ENCODE measurements around the gene FASTKD1.
A peak's percentile ranks its signal among the peaks of the same experiment; 100 is the strongest.
"Not testable (repeated sequence)": the region's sequence is repeated elsewhere in the genome, so short reads cannot be mapped to it uniquely, and the experiment has no call there.

FASTKD1 gene

GRCh38 chr2:169585673-169586072 lies 12.0 kb upstream of the FASTKD1 start:
- H3K9me3 ChIP-seq (ENCODE audit: low read length): no peaks in the 10 kb centered on the region
- peak overlapping the region; percentile 0 to 99 for H3K4me3 ChIP-seq (ENCODE audit: low read depth in 1 of 2, low read length in 2 of 2)
- peak overlapping the region; percentile 100 for H3K9ac ChIP-seq (ENCODE audit: low read length)
- H3K4me1 ChIP-seq (ENCODE audit: insufficient read depth, low read length): peaks cover 11% of the 10 kb centered on the region
- H3K27ac ChIP-seq (ENCODE audit: low read depth, low read length): no peak overlapping the region
- H3K36me3 ChIP-seq (ENCODE audit: insufficient read depth, low read length): no peaks in the 10 kb centered on the region
- no peaks in the 10 kb centered on the region for H3K27me3 ChIP-seq (ENCODE audit: control insufficient read depth in 1 of 2, insufficient read depth in 2 of 2, low read length in 2 of 2)

GRCh38 chr2:169584005-169584877 lies 10.6 kb upstream of the FASTKD1 start, which contains the start of gene PPIG:
Gene PPIG, plus strand, starts transcription at chr2:169584351. Its CDS starts 19,691 bp downstream, at chr2:169604042.
- peaks cover 11% of the 10 kb centered on the region for H3K4me1 ChIP-seq (ENCODE audit: insufficient read depth, low read length)
- H3K27me3 ChIP-seq (ENCODE audit: control insufficient read depth in 1 of 2, insufficient read depth in 2 of 2, low read length in 2 of 2): no peaks in the 10 kb centered on the region
- no peaks in the 10 kb centered on the region for H3K9me3 ChIP-seq (ENCODE audit: low read length)
- H3K36me3 ChIP-seq (ENCODE audit: insufficient read depth, low read length): no peaks in the 10 kb centered on the region
- H3K27ac ChIP-seq (ENCODE audit: low read depth, low read length): peak within 1 kb of the TSS; percentile 94
- H3K9ac ChIP-seq (ENCODE audit: low read length): peak within 1 kb of the TSS; percentile 100
- H3K4me3 ChIP-seq (ENCODE audit: low read depth in 1 of 2, low read length in 2 of 2): peak within 1 kb of the TSS; percentile 87 to 99

GRCh38 chr2:169583518-169583917 lies 9.9 kb upstream of the FASTKD1 start:
- no peak overlapping the region for H3K27ac ChIP-seq (ENCODE audit: low read depth, low read length)
- H3K4me3 ChIP-seq (ENCODE audit: low read depth in 1 of 2, low read length in 2 of 2): peak overlapping the region in 1 of 2 donors; percentile 99
- H3K36me3 ChIP-seq (ENCODE audit: insufficient read depth, low read length): no peaks in the 10 kb centered on the region
- no peaks in the 10 kb centered on the region for H3K27me3 ChIP-seq (ENCODE audit: control insufficient read depth in 1 of 2, insufficient read depth in 2 of 2, low read length in 2 of 2)
- H3K9me3 ChIP-seq (ENCODE audit: low read length): no peaks in the 10 kb centered on the region
- peaks cover 11% of the 10 kb centered on the region for H3K4me1 ChIP-seq (ENCODE audit: insufficient read depth, low read length)
- H3K9ac ChIP-seq (ENCODE audit: low read length): no peak overlapping the region

GRCh38 chr2:169582552-169583266 lies 9.0 kb upstream of the FASTKD1 start:
- H3K27ac ChIP-seq (ENCODE audit: low read depth, low read length); H3K9me3 ChIP-seq (ENCODE audit: low read length); H3K4me3 ChIP-seq (ENCODE audit: low read depth in 1 of 2, low read length in 2 of 2); H3K36me3 ChIP-seq (ENCODE audit: insufficient read depth, low read length); H3K27me3 ChIP-seq (ENCODE audit: control insufficient read depth in 1 of 2, insufficient read depth in 2 of 2, low read length in 2 of 2); H3K9ac ChIP-seq (ENCODE audit: low read length): not testable (repeated sequence)
- peaks cover 11% of the 10 kb centered on the region for H3K4me1 ChIP-seq (ENCODE audit: insufficient read depth, low read length)

- Histone ChIP-seq H3K4me3 (ENCODE audit: low read depth in 1 of 2, low read length in 2 of 2) (no peak overlapping the region), H3K36me3 (ENCODE audit: insufficient read depth, low read length) (no peaks in the 10 kb centered on the region), H3K9ac (ENCODE audit: low read length) (no peak overlapping the region), H3K4me1 (ENCODE audit: insufficient read depth, low read length) (no peaks in the 10 kb centered on the region), H3K9me3 (ENCODE audit: low read length) (no peaks in the 10 kb centered on the region), H3K27ac (ENCODE audit: low read depth, low read length) (no peak overlapping the region), H3K27me3 (ENCODE audit: control insufficient read depth in 1 of 2, insufficient read depth in 2 of 2, low read length in 2 of 2) (no peaks in the 10 kb centered on the region)
These were observed 5.4 kb upstream of the FASTKD1 start for GRCh38 chr2:169579044-169579443.

GRCh38 chr2:169575264-169575663 lies 1.6 kb upstream of the FASTKD1 start:
- H3K4me1 ChIP-seq (ENCODE audit: insufficient read depth, low read length); H3K27me3 ChIP-seq (ENCODE audit: control insufficient read depth in 1 of 2, insufficient read depth in 2 of 2, low read length in 2 of 2); H3K4me3 ChIP-seq (ENCODE audit: low read depth in 1 of 2, low read length in 2 of 2); H3K9ac ChIP-seq (ENCODE audit: low read length); H3K36me3 ChIP-seq (ENCODE audit: insufficient read depth, low read length); H3K9me3 ChIP-seq (ENCODE audit: low read length); H3K27ac ChIP-seq (ENCODE audit: low read depth, low read length): not testable (repeated sequence)

- not testable (repeated sequence) for H3K27me3 ChIP-seq (ENCODE audit: control insufficient read depth in 1 of 2, insufficient read depth in 2 of 2, low read length in 2 of 2); H3K9ac ChIP-seq (ENCODE audit: low read length); H3K4me1 ChIP-seq (ENCODE audit: insufficient read depth, low read length); H3K36me3 ChIP-seq (ENCODE audit: insufficient read depth, low read length); H3K27ac ChIP-seq (ENCODE audit: low read depth, low read length); H3K4me3 ChIP-seq (ENCODE audit: low read depth in 1 of 2, low read length in 2 of 2); H3K9me3 ChIP-seq (ENCODE audit: low read length)
These were observed 874 bp upstream of the FASTKD1 start for GRCh38 chr2:169574539-169574938.

GRCh38 chr2:169573974-169574299 lies 272 bp upstream of the FASTKD1 start:
- H3K27ac ChIP-seq (ENCODE audit: low read depth, low read length): no peak overlapping the region
- no peaks in the 10 kb centered on the region for H3K9me3 ChIP-seq (ENCODE audit: low read length)
- H3K9ac ChIP-seq (ENCODE audit: low read length): no peak overlapping the region
- H3K4me1 ChIP-seq (ENCODE audit: insufficient read depth, low read length): no peaks in the 10 kb centered on the region
- H3K4me3 ChIP-seq (ENCODE audit: low read depth in 1 of 2, low read length in 2 of 2): peak overlapping the region; percentile 69 to 88
- no peaks in the 10 kb centered on the region for H3K27me3 ChIP-seq (ENCODE audit: control insufficient read depth in 1 of 2, insufficient read depth in 2 of 2, low read length in 2 of 2)
- H3K36me3 ChIP-seq (ENCODE audit: insufficient read depth, low read length): no peaks in the 10 kb centered on the region

- peak overlapping the region; percentile 69 to 88 for H3K4me3 ChIP-seq (ENCODE audit: low read depth in 1 of 2, low read length in 2 of 2)
- peak overlapping the region; percentile 46 for H3K9ac ChIP-seq (ENCODE audit: low read length)
- no peaks in the 10 kb centered on the region for H3K36me3 ChIP-seq (ENCODE audit: insufficient read depth, low read length)
- no peaks in the 10 kb centered on the region for H3K27me3 ChIP-seq (ENCODE audit: control insufficient read depth in 1 of 2, insufficient read depth in 2 of 2, low read length in 2 of 2)
- H3K27ac ChIP-seq (ENCODE audit: low read depth, low read length): peak overlapping the region; percentile 57
- H3K9me3 ChIP-seq (ENCODE audit: low read length): no peaks in the 10 kb centered on the region
- no peaks in the 10 kb centered on the region for H3K4me1 ChIP-seq (ENCODE audit: insufficient read depth, low read length)
These were observed 875 bp downstream of the FASTKD1 start for GRCh38 chr2:169572821-169573159.

GRCh38 chr2:169572189-169572588 lies 1.5 kb downstream of the FASTKD1 start:
- no peaks in the 10 kb centered on the region for H3K27me3 ChIP-seq (ENCODE audit: control insufficient read depth in 1 of 2, insufficient read depth in 2 of 2, low read length in 2 of 2)
- no peak overlapping the region for H3K4me3 ChIP-seq (ENCODE audit: low read depth in 1 of 2, low read length in 2 of 2)
- H3K27ac ChIP-seq (ENCODE audit: low read depth, low read length): no peak overlapping the region
- H3K9ac ChIP-seq (ENCODE audit: low read length): no peak overlapping the region
- no peaks in the 10 kb centered on the region for H3K36me3 ChIP-seq (ENCODE audit: insufficient read depth, low read length)
- H3K9me3 ChIP-seq (ENCODE audit: low read length): no peaks in the 10 kb centered on the region
- no peaks in the 10 kb centered on the region for H3K4me1 ChIP-seq (ENCODE audit: insufficient read depth, low read length)

- H3K9me3 ChIP-seq (ENCODE audit: low read length): no peaks in the 10 kb centered on the region
- H3K9ac ChIP-seq (ENCODE audit: low read length): no peak overlapping the region
- H3K27ac ChIP-seq (ENCODE audit: low read depth, low read length): no peak overlapping the region
- H3K36me3 ChIP-seq (ENCODE audit: insufficient read depth, low read length): no peaks in the 10 kb centered on the region
- H3K4me1 ChIP-seq (ENCODE audit: insufficient read depth, low read length): no peaks in the 10 kb centered on the region
- H3K27me3 ChIP-seq (ENCODE audit: control insufficient read depth in 1 of 2, insufficient read depth in 2 of 2, low read length in 2 of 2): no peaks in the 10 kb centered on the region
- H3K4me3 ChIP-seq (ENCODE audit: low read depth in 1 of 2, low read length in 2 of 2): no peak overlapping the region
These were observed 2.1 kb downstream of the FASTKD1 start for GRCh38 chr2:169571571-169571970.

GRCh38 chr2:169570752-169571151 lies 2.9 kb downstream of the FASTKD1 start:
- H3K9ac ChIP-seq (ENCODE audit: low read length); H3K27me3 ChIP-seq (ENCODE audit: control insufficient read depth in 1 of 2, insufficient read depth in 2 of 2, low read length in 2 of 2); H3K4me3 ChIP-seq (ENCODE audit: low read depth in 1 of 2, low read length in 2 of 2); H3K36me3 ChIP-seq (ENCODE audit: insufficient read depth, low read length); H3K27ac ChIP-seq (ENCODE audit: low read depth, low read length); H3K9me3 ChIP-seq (ENCODE audit: low read length); H3K4me1 ChIP-seq (ENCODE audit: insufficient read depth, low read length): not testable (repeated sequence)
